ENCODE measurements around the gene MYO18A.

MYO18A gene

DNA sequence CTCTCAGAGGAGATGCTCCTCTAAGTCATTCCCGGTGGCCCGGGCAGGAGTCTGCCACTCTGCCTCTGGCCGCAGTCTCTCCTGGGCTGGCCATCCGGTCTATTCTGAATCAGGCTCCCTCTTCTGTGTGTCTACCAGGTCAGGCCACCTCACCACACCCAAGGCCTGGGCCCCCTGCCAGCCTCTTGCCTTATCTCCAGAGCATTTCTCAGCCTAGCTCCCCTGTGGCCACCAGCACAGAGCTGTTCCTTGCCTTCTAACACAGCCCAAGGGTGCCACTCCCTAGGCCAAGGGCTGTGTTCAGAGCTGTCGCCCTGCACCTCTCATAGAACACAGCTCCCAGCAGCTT, 55.3 kb downstream of the MYO18A start:
- no peak for DNase-seq (ENCODE audit: low read depth)
- no peak for TF ChIP-seq CTCF (IDR thresholded peaks at IDR 0.05; ENCODE audit: low read length, missing control alignments)
- H3K4me3 ChIP-seq (replicated peaks; ENCODE audit: low read depth, low read length): no peak overlapping the region

- no peak overlapping the region for H3K4me3 ChIP-seq (replicated peaks; ENCODE audit: low read depth, low read length)
- peak; percentile 83 for TF ChIP-seq CTCF (IDR thresholded peaks at IDR 0.05; ENCODE audit: low read length, missing control alignments)
- peak; percentile 86 for DNase-seq (ENCODE audit: low read depth)
Observed at GRCh38 chr17:29124135-29124924, 55.9 kb downstream of the MYO18A start.

- TF ChIP-seq CTCF (IDR thresholded peaks at IDR 0.05; ENCODE audit: low read length, missing control alignments): no peak
- DNase-seq (ENCODE audit: low read depth): no peak
- H3K4me3 ChIP-seq (replicated peaks; ENCODE audit: low read depth, low read length): no peak overlapping the region
Observed at GRCh38 chr17:29123111-29123510, 57.1 kb downstream of the MYO18A start.

DNA sequence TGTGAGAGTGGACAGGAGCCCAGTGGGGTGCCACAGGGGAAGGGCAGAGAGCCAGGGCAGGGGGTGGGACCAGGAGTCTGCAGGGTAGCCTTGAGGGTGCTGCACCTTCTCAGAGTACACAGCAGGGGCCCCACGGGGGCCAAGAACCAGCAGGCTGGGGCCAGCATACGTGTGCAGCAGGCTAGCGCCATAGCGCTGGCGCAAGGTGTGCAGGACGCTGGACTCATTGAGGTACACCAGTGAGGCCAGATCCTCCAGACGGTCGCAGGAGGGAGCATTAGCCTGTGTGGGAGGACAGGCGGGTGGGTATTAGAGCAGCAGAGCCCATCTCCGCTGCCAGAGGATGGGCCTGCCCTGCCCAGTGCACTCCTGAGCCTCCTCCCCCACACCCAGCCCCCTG, 58.8 kb downstream of the MYO18A start:
- DNase-seq (ENCODE audit: low read depth): no peak
- no peak overlapping the region for H3K4me3 ChIP-seq (replicated peaks; ENCODE audit: low read depth, low read length)
- no peak for TF ChIP-seq CTCF (IDR thresholded peaks at IDR 0.05; ENCODE audit: low read length, missing control alignments)

DNA sequence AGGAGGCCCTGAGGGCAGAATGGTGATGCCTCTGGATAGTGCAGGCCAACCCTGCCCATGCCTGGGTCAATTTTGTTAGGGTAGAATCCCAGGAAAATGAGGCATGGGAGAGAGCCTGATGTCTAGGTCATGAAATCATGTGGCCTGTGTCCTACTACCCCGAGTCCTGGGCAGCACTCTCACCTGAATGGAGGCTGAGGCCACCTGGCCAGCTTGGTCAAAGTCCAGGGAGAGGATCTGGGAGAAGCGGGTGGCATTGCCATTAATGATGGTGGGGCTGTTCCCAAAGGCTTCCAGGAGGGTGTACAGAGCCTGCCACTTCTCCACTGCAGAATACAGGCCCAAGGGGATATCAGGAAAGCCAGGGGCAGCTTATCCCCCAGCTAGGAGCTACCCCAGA, 59.8 kb downstream of the MYO18A start:
- no peak for TF ChIP-seq CTCF (IDR thresholded peaks at IDR 0.05; ENCODE audit: low read length, missing control alignments)
- H3K4me3 ChIP-seq (replicated peaks; ENCODE audit: low read depth, low read length): no peak overlapping the region
- DNase-seq (ENCODE audit: low read depth): no peak

DNA sequence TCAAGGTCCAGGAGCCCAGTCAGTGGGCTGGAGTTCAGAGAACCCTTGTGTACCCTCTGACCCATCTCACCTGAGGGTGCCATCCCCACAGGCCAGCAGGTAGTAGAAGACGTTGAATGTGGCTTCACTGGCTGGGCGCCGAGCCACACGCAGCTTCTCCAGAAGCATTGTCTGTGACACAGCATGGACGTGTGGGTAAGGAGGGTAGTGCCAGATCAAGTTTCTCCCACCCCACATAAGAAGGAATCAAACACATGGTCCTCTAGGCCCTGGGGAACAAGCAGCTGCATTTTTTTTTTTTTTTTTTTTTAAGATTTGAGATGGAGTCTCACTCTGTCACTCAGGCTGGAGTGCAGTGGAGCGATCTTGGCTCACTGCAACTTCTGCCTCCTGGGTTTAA, 60.9 kb downstream of the MYO18A start:
- TF ChIP-seq CTCF (IDR thresholded peaks at IDR 0.05; ENCODE audit: low read length, missing control alignments): no peak
- DNase-seq (ENCODE audit: low read depth): no peak
- H3K4me3 ChIP-seq (replicated peaks; ENCODE audit: low read depth, low read length): no peak overlapping the region
